Measurements from ENCODE around the gene LRMDA.

DNA sequence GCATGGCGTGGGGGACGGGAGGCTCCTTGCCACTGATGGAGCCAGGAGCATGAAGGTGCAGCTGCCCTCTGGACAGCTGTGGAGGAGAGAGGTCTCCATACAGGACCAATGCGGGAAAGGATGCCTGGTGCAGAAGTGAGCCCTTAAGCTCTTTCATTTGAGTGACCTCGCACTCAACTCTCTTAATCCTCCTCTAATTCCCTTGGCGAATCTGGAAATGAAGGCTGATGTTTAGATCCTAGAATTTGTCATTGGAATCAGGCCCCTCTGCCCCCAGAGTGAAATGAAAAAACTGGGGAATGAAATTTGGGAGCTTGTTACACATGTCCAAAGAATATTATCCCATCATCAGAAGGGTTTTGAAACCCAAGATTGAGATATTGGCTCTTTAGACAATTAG lies 639.5 kb downstream of the LRMDA start:
- TF ChIP-seq POLR2A (IDR thresholded peaks at IDR 0.05) (no peak), EP300 (IDR thresholded peaks at IDR 0.05) (no peak)

Measured in sigmoid colon (tissue), 4 donors.